Liver (tissue), 9 donors: Measurements from ENCODE around the gene KCTD16. TPM values are rescaled to one million over a fixed set of nuclear protein-coding genes. Genes with fewer than 3 reads are reported as not detected.

Experiments
- DNase-seq: peaks from one replicate; pipeline ENCODE4 v3.0.0-alpha.2; 2017; ENCODE audit warnings: low spot score
- H3K27ac ChIP-seq, 2 donors: one replicate each; pipeline ENCODE4 v1.7.0; 2013; ENCODE audit warnings: inconsistent platforms in 2 of 2, low read length in 2 of 2, control low read depth in 1 of 2, low read depth in 1 of 2, mild to moderate bottlenecking in 1 of 2
- H3K27me3 ChIP-seq, 4 donors: one replicate each; pipeline versions ENCODE4 v1.6.1 to v1.7.0; 2013; ENCODE audit warnings: low read length in 3 of 4, inconsistent platforms in 1 of 4, mild to moderate bottlenecking in 1 of 4, moderate library complexity in 1 of 4; ENCODE audit not compliant: control insufficient read depth in 4 of 4, insufficient read depth in 4 of 4
- H3K36me3 ChIP-seq, 4 donors: one replicate each; pipeline versions ENCODE4 v1.6.1 to v1.7.0; 2013; ENCODE audit warnings: low read length in 3 of 4, mild to moderate bottlenecking in 3 of 4, low read depth in 1 of 4, moderate library complexity in 1 of 4; ENCODE audit not compliant: control insufficient read depth in 4 of 4, insufficient read depth in 3 of 4
- H3K4me1 ChIP-seq, 4 donors: one replicate each; pipeline versions ENCODE4 v1.6.1 to v1.7.0; 2013; ENCODE audit warnings: low read length in 3 of 4, mild to moderate bottlenecking in 3 of 4, moderate library complexity in 1 of 4; ENCODE audit not compliant: control insufficient read depth in 4 of 4, insufficient read depth in 4 of 4
- H3K4me3 ChIP-seq, 3 donors: one replicate each; pipeline versions ENCODE4 v1.6.1 to v1.7.0; 2013; ENCODE audit warnings: low read length in 3 of 3, control low read depth in 1 of 3, low read depth in 1 of 3, mild to moderate bottlenecking in 1 of 3
- H3K9ac ChIP-seq, 2 donors: one replicate each; pipeline ENCODE4 v1.7.0; 2013; ENCODE audit warnings: low read length in 2 of 2, mild to moderate bottlenecking in 2 of 2, moderate library complexity in 2 of 2, control low read depth in 1 of 2, low read depth in 1 of 2
- H3K9me3 ChIP-seq, 4 donors: one replicate each; pipeline versions ENCODE4 v1.6.1 to v1.7.0; 2013; ENCODE audit warnings: low read length in 3 of 4; ENCODE audit not compliant: control insufficient read depth in 4 of 4
- ATF3 ChIP-seq: IDR thresholded peaks from 2 replicates; pipeline ENCODE4 v1.6.1; 2016; ENCODE audit warnings: antibody characterized with exemption
- EGR1 ChIP-seq, 2 donors: IDR thresholded peaks; 2 replicates each; pipeline ENCODE4 v1.6.1; 2016 to 2018; ENCODE audit warnings: antibody characterized with exemption in 2 of 2, low read depth in 2 of 2
- FOXA1 ChIP-seq: IDR thresholded peaks from 2 replicates; pipeline ENCODE4 v1.6.1; 2016; ENCODE audit warnings: antibody characterized with exemption
- FOXA2 ChIP-seq: IDR thresholded peaks from 2 replicates; pipeline ENCODE4 v1.6.1; 2016; ENCODE audit warnings: antibody characterized with exemption
- GABPA ChIP-seq, 2 donors: IDR thresholded peaks in 1 of 2; conservative IDR thresholded peaks in 1 of 2; 2 replicates each; pipeline ENCODE4 v1.6.1; 2016; ENCODE audit warnings: antibody characterized with exemption in 2 of 2, mild to moderate bottlenecking in 1 of 2, moderate library complexity in 1 of 2
- HNF4A ChIP-seq, 2 donors: conservative IDR thresholded peaks; 2 replicates each; pipeline ENCODE4 v1.6.1; 2016; ENCODE audit warnings: antibody characterized with exemption in 2 of 2, mild to moderate bottlenecking in 2 of 2
- HNF4G ChIP-seq: IDR thresholded peaks from 2 replicates; pipeline ENCODE4 v1.6.1; 2016; ENCODE audit warnings: antibody characterized with exemption
- JUND ChIP-seq, 2 donors: IDR thresholded peaks; 2 replicates each; pipeline ENCODE4 v1.6.1; 2016; ENCODE audit warnings: antibody characterized with exemption in 2 of 2
- MAX ChIP-seq: IDR thresholded peaks from 2 replicates; pipeline ENCODE4 v1.6.1; 2016; ENCODE audit warnings: antibody characterized with exemption
- NR2F2 ChIP-seq: IDR thresholded peaks from 2 replicates; pipeline ENCODE4 v1.6.1; 2016; ENCODE audit warnings: antibody characterized with exemption
- RAD21 ChIP-seq, 2 donors: IDR thresholded peaks; 2 replicates each; pipeline ENCODE4 v1.6.1; 2016; ENCODE audit warnings: antibody characterized with exemption in 2 of 2, mild to moderate bottlenecking in 2 of 2
- RXRA ChIP-seq, 2 donors: IDR thresholded peaks; 2 replicates each; pipeline ENCODE4 v1.6.1; 2017 to 2018; ENCODE audit warnings: antibody characterized with exemption in 2 of 2, mild to moderate bottlenecking in 1 of 2
- SP1 ChIP-seq: IDR thresholded peaks from 2 replicates; pipeline ENCODE4 v1.6.1; 2018; ENCODE audit warnings: antibody characterized with exemption, mild to moderate bottlenecking
- TAF1 ChIP-seq: conservative IDR thresholded peaks from 2 replicates; pipeline ENCODE4 v1.6.1; 2016; ENCODE audit warnings: antibody characterized with exemption, mild to moderate bottlenecking
- YY1 ChIP-seq: IDR thresholded peaks from 2 replicates; pipeline ENCODE4 v1.6.1; 2016; ENCODE audit warnings: antibody characterized with exemption, mild to moderate bottlenecking
- ZBTB33 ChIP-seq: IDR thresholded peaks from 2 replicates; pipeline ENCODE4 v1.6.1; 2016; ENCODE audit warnings: antibody characterized with exemption
- WGBS: extraction: QIAGEN DNeasy Blood & Tissue Kit; methylation state at CpG from one replicate; pipeline ENCODE4 v1.1.7; 2013; 5-methylcytosine and 5-hydroxymethylcytosine counted together
- polyA plus RNA-seq, 2 donors: library from polyadenylated mRNA; stranded (reverse) in 1 of 2; unstranded in 1 of 2; fragments of 200-250 nt in 1 of 2; fragments of >200 nt in 1 of 2; fragmentation: Nextera tagmentation in 1 of 2; extraction: Ambion mirVana in 1 of 2; gene quantifications; one replicate each; pipeline versions ENCODE4 v1.2.1 to v1.2.3, GENCODE V29; 2013 to 2015
- total RNA-seq, 2 donors: library from RNA; depleted of rRNA; stranded (reverse); fragments of >200 nt; gene quantifications; one replicate each; pipeline ENCODE4 v1.2.3, GENCODE V29; 2014
- donor health status: healthy.
- donor health status: healthy.
- donor health status: healthy.
- donor health status: healthy.
- donor health status: healthy.

KCTD16 gene
- total and polyA plus RNA-seq, 4 donors = under 0.01 to 0.05 (median 0.01) TPM; not detected in 1

GRCh38 chr5:144333336-144333920, 162.8 kb downstream of the KCTD16 start:
- H3K9me3 ChIP-seq = no peaks in the 10 kb centered on the region
- no peak for DNase-seq
- H3K27ac ChIP-seq = no peak overlapping the region
- H3K4me3 ChIP-seq = no peak overlapping the region
- no peaks in the 10 kb centered on the region for H3K4me1 ChIP-seq
- no peak overlapping the region for H3K9ac ChIP-seq
- WGBS = 98% methylated on average over 1 of the region's 1 CpG
- TF ChIP-seq MAX = no peak
- no peak for TF ChIP-seq EGR1 (IDR thresholded peaks at IDR 0.05; ENCODE audit: low read depth in 2 of 2)
- TF ChIP-seq HNF4A (conservative IDR thresholded peaks at IDR 0.05) = no peak
- no peak for TF ChIP-seq NR2F2
- no peak for TF ChIP-seq TAF1
- TF ChIP-seq FOXA1 = no peak
- TF ChIP-seq ZBTB33 = no peak
- no peak for TF ChIP-seq SP1
- TF ChIP-seq RXRA (IDR thresholded peaks at IDR 0.05) = no peak
- TF ChIP-seq ATF3 = no peak
- no peak for TF ChIP-seq YY1
- TF ChIP-seq HNF4G = no peak
- TF ChIP-seq GABPA (IDR thresholded peaks at IDR 0.05 in 1 of 2, conservative IDR thresholded peaks at IDR 0.05 in 1 of 2) = no peak
- no peak for TF ChIP-seq JUND (IDR thresholded peaks at IDR 0.05)
- TF ChIP-seq RAD21 (IDR thresholded peaks at IDR 0.05) = no peak
- no peaks in the 10 kb centered on the region for H3K27me3 ChIP-seq
- no peaks in the 10 kb centered on the region for H3K36me3 ChIP-seq

- Histone ChIP-seq H3K27me3 (no peaks in the 10 kb centered on the region), H3K9ac (no peak overlapping the region), H3K27ac (no peak overlapping the region), H3K4me1 (no peaks in the 10 kb centered on the region), H3K4me3 (no peak overlapping the region), H3K9me3 (no peaks in the 10 kb centered on the region), H3K36me3 (no peaks in the 10 kb centered on the region)
- no peak for TF ChIP-seq RAD21 (IDR thresholded peaks at IDR 0.05)
- TF ChIP-seq SP1 = no peak
- TF ChIP-seq FOXA2 = no peak
- no peak for TF ChIP-seq ATF3
- no peak for TF ChIP-seq HNF4G
- no peak for TF ChIP-seq FOXA1
- no peak for TF ChIP-seq TAF1
- no peak for TF ChIP-seq GABPA (IDR thresholded peaks at IDR 0.05 in 1 of 2, conservative IDR thresholded peaks at IDR 0.05 in 1 of 2)
- no peak for TF ChIP-seq RXRA (IDR thresholded peaks at IDR 0.05)
- TF ChIP-seq ZBTB33 = no peak
- no peak for TF ChIP-seq MAX
- no peak for DNase-seq
- WGBS = 98% methylated on average over 1 of the region's 1 CpG
Measured at GRCh38 chr5:144335561-144335960, 164.9 kb downstream of the KCTD16 start.
